ENCODE results near the gene TARBP1.

TARBP1 gene

GRCh38 chr1:234355782-234356510 is 123.0 kb downstream of the TARBP1 start:
- no peak for DNase-seq (ENCODE audit: low read depth in 1 of 2, low spot score in 1 of 2)

- no peak for DNase-seq (ENCODE audit: low read depth in 1 of 2, low spot score in 1 of 2)
These were observed 130.0 kb downstream of the TARBP1 start for GRCh38 chr1:234348964-234349363.

GRCh38 chr1:234345237-234345636 is 133.7 kb downstream of the TARBP1 start:
- DNase-seq (ENCODE audit: low read depth in 1 of 2, low spot score in 1 of 2), result no peak

- DNase-seq (ENCODE audit: low read depth in 1 of 2, low spot score in 1 of 2), result no peak
These were observed 136.2 kb downstream of the TARBP1 start for GRCh38 chr1:234342774-234343173.
